Measurements from ENCODE around the gene MTX2.

MTX2 gene

GRCh38 chr2:176330612-176331011, 61.4 kb downstream of the MTX2 start:
- H3K27ac ChIP-seq = no peak overlapping the region
- TF ChIP-seq CTCF (conservative IDR thresholded peaks at IDR 0.05) = no peak

- no peak for TF ChIP-seq CTCF (conservative IDR thresholded peaks at IDR 0.05)
- no peak overlapping the region for H3K27ac ChIP-seq
Measured at GRCh38 chr2:176331646-176332045, 62.4 kb downstream of the MTX2 start.

- TF ChIP-seq CTCF (conservative IDR thresholded peaks at IDR 0.05) = no peak
- no peak overlapping the region for H3K27ac ChIP-seq
Measured at GRCh38 chr2:176334729-176335128, 65.5 kb downstream of the MTX2 start.

- TF ChIP-seq CTCF (conservative IDR thresholded peaks at IDR 0.05) = no peak
- H3K27ac ChIP-seq = no peak overlapping the region
Measured at GRCh38 chr2:176338395-176338794, 69.2 kb downstream of the MTX2 start.

GRCh38 chr2:176339208-176339607, 70.0 kb downstream of the MTX2 start:
- no peak overlapping the region for H3K27ac ChIP-seq

GRCh38 chr2:176356251-176356650, 87.0 kb downstream of the MTX2 start:
- TF ChIP-seq CTCF (conservative IDR thresholded peaks at IDR 0.05) = no peak
- no peak overlapping the region for H3K27ac ChIP-seq

More at GRCh38 chr2:176339208-176339607, 70.0 kb downstream of the MTX2 start:
- TF ChIP-seq CTCF (conservative IDR thresholded peaks at IDR 0.05) = no peak

GRCh38 chr2:176364273-176364977, 95.2 kb downstream of the MTX2 start:
- no peak for TF ChIP-seq CTCF (conservative IDR thresholded peaks at IDR 0.05)
- H3K27ac ChIP-seq = no peak overlapping the region

Measured in VCaP (cell line).